GM12873 (cell line): ENCODE results near the gene OR4E1.

Experiments used
- CTCF ChIP-seq: IDR thresholded peaks from 2 replicates; pipeline ENCODE4 v1.5.1; 2012; ENCODE audit warnings: low read depth, mild to moderate bottlenecking, moderate library complexity, low read length, control low read depth; ENCODE audit not compliant: insufficient read depth; ENCODE audit errors: missing control alignments

The OR4E1 gene

GRCh38 chr14:21652209-21652808 is 21.3 kb downstream of the OR4E1 start:
- TF ChIP-seq CTCF = no peak

- no peak for TF ChIP-seq CTCF
Measured at GRCh38 chr14:21647380-21647779, 26.2 kb downstream of the OR4E1 start.

DNA sequence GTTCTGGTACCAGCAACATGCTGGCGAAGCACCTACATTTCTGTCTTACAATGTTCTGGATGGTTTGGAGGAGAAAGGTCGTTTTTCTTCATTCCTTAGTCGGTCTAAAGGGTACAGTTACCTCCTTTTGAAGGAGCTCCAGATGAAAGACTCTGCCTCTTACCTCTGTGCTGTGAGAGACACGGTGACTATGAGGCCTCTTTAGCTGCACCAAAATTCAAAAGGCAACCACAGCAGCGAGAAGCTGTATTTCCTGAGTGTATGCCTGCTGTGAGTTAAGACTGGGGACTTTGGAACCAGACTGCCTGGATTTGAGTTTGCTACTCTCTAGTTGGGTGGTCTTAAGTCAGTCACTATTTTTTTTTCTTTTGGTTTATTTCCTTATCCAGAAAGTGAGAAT is 30.2 kb downstream of the OR4E1 start:
- no peak for TF ChIP-seq CTCF

- no peak for TF ChIP-seq CTCF
Measured at GRCh38 chr14:21642683-21643082, 30.9 kb downstream of the OR4E1 start.

DNA sequence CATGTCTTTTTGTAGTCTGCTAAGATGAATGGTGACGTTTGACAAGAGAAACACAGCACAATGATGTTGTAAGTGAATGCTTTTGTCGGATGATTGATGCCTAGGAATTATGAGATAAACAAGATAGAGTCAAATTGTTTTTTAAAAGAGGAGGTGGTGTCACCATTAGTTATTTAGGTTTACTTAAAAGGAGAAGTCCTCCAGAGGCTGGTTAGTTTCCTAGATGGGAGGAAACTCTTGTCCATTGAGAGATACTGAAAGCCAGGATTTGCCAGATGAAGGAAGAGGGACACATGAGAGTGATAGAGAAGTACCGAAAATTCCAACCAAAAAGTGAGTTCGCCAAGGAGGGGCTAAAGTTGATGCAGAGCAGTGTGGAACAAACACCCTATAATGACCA is 38.8 kb downstream of the OR4E1 start, which contains the start of gene OR10G2:
TSS of gene OR10G2 (minus strand) at position 101 of the 400 bp plus-strand sequence. CDS start at position 3, 98 bp downstream.
- no peak for TF ChIP-seq CTCF

DNA sequence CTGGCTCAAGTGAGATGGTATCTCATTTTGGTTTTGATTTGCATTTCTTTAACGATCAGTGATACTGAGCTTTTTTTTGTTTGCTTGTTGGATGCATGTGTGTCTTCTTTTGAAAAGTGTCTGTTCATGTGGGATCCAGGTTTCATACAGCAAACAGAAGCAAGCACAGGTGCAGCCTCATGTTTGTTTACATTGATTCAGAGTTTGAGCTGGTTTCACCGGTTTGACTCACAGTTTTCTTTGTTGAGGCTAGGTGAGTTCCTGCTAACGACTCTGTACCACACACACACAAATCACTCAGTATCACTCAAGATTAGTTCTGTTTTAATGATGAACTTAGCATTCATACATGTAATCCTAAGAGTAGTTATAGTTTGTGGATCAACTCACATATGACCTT is 42.5 kb downstream of the OR4E1 start:
- TF ChIP-seq CTCF = no peak

GRCh38 chr14:21626491-21627230 is 47.0 kb downstream of the OR4E1 start:
- TF ChIP-seq CTCF = no peak
